ENCODE data around the gene NBAS.
"Not testable (repeated sequence)": the region's sequence is repeated elsewhere in the genome, so short reads cannot be mapped to it uniquely, and the experiment has no call there.

Gene NBAS

GRCh38 chr2:15527074-15527739 is 33.9 kb downstream of the NBAS start:
- DNase-seq (ENCODE audit: low read depth), result no peak

DNA sequence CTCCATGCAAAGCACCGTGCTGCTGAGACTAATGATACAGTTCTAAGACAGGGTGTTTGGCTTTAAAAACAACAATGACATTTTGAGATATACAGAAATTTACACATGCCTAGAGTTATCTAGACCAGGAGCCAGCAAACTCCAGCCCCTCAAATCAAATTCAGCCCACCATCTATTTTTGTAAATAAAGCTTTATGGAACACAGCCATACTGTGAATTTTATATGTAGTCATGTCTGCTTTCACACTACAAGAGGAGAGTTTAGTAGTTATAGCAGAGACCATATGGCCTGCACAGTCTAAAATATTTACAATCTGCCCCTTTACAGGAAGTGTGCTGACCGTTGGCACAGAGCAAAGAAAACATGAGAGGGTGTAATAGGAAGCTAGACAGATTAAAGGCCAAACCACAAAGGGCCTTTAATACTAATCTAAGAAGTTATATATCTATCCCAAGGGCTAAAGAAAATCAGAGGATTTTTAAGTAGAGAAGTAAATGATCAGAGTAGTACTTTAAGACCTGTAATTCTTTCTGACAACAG is 39.4 kb downstream of the NBAS start:
- DNase-seq (ENCODE audit: low read depth), result no peak

DNA sequence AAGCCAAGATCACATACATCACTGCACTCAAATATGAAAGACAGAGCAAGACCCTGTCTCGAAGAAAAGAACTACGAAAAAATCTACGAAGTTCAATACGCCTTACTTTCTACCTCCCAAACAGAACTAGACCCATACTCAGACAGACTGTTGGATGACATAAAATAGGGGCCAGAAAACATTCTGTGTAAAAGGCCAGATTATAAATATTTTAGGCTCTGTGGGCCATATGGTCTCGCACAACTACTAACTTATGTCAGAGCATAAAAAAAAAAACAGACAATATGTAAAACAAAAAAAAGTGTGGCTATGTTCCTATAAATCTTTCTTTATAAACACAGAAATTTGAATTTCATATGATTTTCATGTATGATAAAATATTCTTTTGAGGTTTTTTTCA is 40.8 kb downstream of the NBAS start:
- no peak for DNase-seq (ENCODE audit: low read depth)

GRCh38 chr2:15518759-15519158 is 42.4 kb downstream of the NBAS start:
- DNase-seq (ENCODE audit: low read depth), result not testable (repeated sequence)

DNA sequence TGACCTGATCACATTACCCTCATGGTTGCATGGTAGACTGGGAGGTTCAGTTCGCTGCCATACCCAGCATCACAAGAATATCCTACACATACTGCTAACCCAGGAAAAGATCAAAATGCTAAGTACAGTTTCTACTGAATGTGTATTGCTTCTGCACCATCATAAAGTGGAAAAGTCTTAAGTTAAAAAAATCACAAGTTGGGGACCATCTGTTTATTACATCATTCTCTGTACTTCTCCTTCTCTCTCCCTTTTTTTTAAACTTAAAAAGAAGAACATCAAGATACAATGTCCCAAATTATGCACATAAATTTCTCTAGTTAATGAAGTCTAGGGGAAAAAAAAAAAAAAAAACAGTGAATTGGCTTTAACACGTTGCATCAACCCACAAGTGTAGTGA is 43.3 kb downstream of the NBAS start:
- DNase-seq (ENCODE audit: low read depth), result no peak

DNA sequence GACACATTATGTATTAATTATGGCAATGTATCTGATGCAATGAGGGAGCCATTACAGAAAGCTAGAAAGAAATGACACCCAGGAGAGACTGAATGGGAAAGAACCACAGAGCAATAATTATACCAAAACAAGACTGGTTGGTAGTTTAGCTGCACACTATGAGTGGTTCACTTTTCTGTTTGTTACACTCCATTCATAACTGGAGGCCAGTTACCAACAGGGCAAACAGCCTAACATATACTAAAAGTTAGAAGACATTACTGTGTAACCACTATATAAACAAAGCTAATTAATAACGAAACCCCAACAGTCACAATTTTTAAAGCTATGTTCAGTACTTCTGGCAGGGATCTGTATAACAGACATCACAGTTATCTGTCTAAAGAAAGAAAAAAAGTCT is 49.4 kb downstream of the NBAS start:
- DNase-seq (ENCODE audit: low read depth), result no peak

DNA sequence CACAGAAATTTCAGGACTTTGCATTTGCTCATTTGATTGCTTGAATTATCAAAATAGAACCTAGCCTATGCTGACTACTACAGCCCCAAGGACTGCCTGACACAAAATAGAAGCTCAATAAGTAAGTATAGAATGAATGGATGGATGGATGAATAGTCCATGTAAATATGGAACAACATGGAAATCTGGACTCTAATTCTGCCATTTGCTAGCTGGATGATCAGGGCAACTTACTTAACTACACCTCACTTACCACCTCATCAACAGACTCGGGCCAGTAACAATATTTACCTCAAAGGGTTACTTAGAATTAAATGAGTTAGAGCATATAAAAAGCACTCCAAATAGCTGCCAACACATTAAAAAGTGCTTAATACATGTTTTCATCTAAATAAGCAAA is 50.6 kb downstream of the NBAS start:
- DNase-seq (ENCODE audit: low read depth), result no peak

GRCh38 chr2:15510131-15510530 is 51.0 kb downstream of the NBAS start:
- no peak for DNase-seq (ENCODE audit: low read depth)

DNA sequence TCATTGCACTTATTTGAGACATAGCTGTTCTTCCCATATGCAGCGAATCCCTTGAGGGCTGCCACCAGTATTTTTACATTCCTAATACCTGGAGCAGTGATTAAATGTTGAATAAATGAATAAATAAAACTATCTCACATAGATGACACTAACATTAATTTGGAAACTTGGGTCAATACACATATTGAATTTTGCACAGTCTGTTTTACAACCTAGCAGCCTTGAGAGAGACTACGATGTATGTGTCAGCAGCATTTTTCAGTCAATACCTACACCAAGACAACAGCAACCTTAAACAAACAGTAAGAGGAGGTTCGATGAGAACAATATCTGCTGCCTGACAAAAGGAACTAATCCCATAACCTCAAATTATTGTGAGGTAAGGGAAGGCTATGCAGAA is 53.4 kb downstream of the NBAS start:
- no peak for DNase-seq (ENCODE audit: low read depth)

DNA sequence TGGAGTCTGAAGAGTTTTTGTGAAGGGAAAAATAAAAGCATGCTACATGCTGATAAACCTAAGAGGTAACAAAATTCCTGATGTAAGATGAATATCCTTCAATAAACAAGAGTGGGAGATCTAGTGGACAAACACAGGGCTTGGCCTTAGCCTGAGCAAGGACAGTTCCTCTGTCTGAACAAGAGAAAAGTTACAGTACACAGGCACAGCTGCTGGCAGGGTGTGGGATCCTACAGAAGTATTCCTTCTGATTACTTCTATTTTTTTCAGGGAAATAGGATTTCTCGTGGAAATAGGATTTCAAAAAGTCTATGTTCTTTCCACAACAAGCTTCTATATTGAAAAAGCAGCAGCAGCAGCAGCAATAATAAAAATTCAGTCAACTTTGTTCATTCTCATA is 54.1 kb downstream of the NBAS start:
- DNase-seq (ENCODE audit: low read depth), result no peak

DNA sequence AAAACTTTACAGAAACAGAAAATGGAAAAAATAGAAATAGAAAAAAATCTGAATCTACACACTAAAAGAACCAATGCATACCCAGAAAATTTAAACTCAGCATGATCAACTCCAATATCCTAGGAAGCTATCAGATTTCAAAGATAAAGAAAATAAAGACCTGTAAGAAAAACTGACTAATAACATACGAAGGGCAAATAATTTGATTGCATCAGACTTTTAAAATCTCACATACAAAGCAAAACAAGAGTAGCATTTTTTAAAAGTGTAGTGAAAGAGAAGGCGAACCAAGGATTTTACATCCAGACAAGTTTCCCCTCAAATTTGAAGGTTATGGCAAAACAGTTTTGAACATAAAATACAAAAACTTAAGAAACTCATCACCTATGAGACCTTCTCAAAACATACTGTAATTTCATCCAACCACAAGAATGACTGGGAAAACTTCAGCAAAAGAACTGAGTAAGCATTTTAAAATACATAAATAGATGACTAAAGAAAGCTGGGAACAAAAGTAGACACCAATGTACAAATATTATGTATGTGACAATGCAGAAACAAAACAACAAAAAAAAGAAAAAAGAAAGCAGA is 54.8 kb downstream of the NBAS start:
- DNase-seq (ENCODE audit: low read depth), result peak; percentile 47

DNA sequence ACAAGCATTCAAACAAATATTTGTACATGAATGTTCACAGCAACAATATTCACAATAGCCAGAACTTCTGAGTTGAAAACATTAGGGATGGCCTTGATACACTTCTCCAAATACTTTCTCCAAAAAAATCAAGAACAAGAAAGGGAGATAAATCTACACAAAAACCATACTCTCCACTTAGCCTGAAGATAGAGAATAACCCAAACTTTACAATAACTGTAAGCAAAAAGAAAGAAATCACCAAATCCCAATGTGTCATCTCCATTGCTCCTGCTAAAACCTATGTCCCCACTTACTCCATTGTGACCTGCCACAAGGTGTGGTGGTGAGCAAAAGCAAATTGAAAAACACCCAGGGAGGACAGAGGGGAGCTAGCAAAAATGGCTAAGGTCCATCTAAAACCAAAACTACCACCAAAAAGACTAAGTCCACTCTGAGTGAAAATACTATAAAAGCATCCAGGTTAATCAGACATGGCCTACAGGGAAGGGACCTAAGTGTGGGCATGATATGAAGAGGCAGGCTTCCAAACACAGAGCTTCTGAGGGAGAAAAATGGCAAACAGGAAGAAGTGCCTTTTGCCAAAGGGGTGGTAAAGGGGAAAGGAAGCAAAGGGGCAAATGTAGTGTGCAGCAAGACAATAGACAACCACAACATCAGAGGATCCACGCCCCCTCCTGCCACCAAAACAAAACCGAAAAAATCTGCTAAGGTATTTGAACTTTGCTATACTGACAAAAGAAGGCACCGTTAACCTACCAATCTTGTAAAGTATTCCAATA is 56.1 kb downstream of the NBAS start:
- DNase-seq (ENCODE audit: low read depth), result no peak

DNA sequence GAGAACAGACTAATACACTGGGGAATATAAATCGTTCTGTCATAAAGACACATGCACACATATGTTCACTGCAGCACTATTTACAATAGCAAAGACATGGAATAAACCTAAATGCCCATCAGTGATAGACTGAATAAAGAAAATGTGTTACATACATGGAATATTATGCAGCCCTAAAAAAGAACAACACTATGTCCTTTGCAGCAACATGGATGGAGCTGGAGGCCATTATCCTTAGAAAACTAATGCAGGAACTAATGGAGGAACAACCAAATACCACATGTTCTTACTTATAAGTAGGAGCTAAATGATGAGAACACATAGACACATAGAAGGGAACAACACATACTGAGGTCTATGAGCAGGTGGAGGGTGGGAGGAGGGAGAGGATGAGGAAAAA is 61.9 kb downstream of the NBAS start:
- DNase-seq (ENCODE audit: low read depth), result not testable (repeated sequence)

DNA sequence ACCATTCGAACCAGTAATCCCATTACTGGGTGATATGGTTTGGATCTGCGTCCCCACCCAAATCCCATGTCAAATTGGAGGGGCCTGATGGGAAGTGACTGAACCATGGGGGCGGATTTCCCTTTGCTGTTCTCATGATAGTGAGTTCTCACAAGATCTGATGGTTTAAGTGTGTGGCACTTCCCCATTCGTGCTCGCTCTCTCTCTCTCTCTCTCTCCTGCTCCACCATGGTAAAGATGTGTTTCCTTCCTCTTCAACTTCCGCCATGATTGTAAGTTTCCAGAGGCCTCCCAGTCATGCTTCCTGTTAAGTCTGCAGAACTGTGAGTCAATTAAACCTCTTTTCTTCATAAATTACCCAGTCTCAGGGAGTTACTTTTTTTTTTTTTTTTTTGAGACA is 62.6 kb downstream of the NBAS start:
- no peak for DNase-seq (ENCODE audit: low read depth)

GRCh38 chr2:15494877-15495276 is 66.3 kb downstream of the NBAS start:
- DNase-seq (ENCODE audit: low read depth), result no peak

DNA sequence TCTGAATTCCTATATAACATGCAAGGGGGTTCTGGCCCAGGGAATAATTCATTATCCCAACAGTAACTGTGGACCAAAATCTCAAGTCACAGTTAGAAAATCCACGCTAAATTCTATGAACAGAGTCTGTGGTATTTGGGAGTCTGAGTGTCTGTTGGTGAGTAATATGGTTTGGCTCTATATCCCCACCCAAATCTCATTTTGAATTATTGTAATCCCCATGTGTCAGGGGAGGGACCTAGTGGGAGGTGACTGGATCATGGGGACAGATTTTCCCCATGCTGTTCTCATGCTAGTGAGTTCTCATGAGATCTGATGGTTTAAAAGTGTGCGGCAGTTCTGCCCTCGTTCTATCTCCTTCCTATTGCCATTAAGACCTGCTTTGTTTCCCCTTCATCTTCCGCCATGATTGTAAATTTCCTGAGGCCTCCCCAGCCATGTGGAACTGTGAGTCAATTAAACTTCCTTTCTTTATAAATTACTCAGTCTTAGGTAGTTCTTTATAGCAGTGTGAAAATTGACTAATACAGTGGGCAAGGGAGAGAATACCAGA is 68.3 kb downstream of the NBAS start:
- no peak for DNase-seq (ENCODE audit: low read depth)

DNA sequence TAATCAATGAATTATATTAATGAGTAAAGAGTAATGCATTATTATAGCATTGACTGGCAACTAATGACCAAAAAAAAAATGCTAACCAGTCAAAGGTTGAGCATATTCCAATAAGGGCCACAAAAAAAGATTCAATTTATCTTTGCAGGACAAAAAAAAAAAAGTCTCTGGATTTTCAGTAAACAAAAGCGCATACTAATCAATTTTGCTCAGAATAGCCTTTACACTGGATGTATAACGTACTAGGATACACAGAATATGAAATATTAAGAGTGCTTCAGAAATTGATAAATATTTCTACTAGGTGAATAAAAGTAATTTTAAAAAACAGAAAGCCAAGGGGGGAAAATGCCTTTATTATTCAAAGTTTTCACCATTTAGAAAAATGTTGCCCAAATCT is 74.4 kb downstream of the NBAS start:
- DNase-seq (ENCODE audit: low read depth), result no peak

DNA sequence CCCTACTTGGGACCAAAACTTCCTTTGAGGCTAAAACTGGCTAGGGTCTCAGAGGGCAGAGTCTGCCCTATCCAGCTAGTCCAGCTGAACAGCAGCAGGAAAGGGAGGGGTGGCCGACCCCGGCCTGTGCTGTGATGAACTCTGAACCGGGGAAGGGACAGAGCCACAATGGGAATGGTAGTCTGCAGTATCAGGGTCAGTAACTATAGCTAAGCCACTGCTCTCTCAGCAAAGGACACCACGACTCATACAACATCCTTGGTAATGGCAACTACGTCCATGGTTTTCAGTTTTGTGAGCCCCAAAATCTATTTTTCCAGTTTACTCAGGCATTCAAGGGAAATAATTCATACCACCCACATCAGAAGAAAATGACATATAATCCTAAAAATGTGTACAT is 75.2 kb downstream of the NBAS start:
- no peak for DNase-seq (ENCODE audit: low read depth)

DNA sequence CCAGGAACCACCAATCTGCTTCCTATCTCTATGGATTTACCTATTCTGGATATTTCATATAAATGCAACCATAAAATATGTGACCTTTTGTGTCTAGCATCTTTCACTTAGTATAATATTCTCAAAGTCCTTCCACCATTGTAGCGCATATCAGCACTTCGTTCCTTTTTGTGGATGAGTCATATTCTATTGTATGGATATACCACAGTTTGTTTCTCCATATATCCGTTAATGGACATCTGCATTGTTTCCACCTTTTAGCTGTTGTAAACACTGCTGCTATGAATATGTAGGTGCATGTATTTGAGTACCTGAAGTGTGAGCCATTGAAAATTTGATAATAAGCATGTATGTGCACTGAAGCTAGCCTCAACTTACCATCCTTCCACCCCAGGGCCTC is 80.1 kb downstream of the NBAS start:
- DNase-seq (ENCODE audit: low read depth), result no peak

DNA sequence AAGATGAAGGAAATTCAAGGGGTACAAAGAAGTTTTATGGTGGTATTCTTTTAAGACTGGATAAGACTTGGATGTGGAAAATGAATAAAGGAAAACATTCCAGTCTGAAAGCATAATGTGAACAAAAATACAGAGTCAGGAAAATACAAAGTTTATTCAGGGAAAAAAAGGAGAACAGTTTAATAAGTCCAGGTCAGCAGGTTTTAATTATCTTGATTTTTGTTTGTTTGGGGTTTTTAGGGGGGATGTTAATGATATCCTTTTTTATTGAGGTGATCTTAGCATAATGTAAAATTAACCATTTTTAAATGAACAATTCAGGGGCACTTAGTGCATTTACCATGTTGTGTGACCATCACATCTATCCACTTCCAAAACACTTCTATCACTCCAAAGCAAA is 80.6 kb downstream of the NBAS start:
- no peak for DNase-seq (ENCODE audit: low read depth)

DNA sequence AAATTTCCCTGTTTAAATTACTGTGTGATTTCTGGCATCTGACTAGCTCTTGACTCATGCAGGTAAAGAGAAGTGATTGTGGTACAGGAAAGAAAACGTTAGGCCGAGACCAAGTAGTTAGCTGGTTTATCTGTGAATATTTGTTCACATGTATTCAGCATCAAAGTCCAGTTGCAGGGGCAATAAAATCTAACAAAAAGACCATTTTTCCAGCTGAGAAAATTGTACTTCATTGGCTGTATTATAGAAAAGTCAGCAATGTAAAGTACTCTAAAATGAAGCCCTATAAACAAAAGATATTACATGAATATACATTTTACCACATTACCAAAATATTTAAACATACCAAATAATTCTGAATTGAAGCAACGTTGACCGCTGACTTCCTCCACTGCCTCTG is 88.3 kb downstream of the NBAS start:
- no peak for DNase-seq (ENCODE audit: low read depth)

- DNase-seq (ENCODE audit: low read depth), result no peak
Measured at GRCh38 chr2:15472133-15472532, 89.0 kb downstream of the NBAS start.

- no peak for DNase-seq (ENCODE audit: low read depth)
Measured at GRCh38 chr2:15471606-15472005, 89.5 kb downstream of the NBAS start.
